HS-27A (cell line): ENCODE results near the gene B4GALT2.

Experiments used
- DNase-seq: peaks from one replicate; pipeline ENCODE4 v3.0.0-alpha.2; 2012; ENCODE audit warnings: low read depth, missing footprints

B4GALT2 gene

GRCh38 chr1:43987159-43987902 is 8.3 kb downstream of the B4GALT2 start:
- DNase-seq = no peak

- DNase-seq = no peak
Observed at GRCh38 chr1:43990271-43991199, 11.5 kb downstream of the B4GALT2 start.

- DNase-seq = no peak
Observed at GRCh38 chr1:43991200-43991475, 12.1 kb downstream of the B4GALT2 start.

- peak; percentile 78 for DNase-seq
Observed at GRCh38 chr1:43991476-43992231, 12.6 kb downstream of the B4GALT2 start, which contains the start of gene CCDC24. CCDC24 (plus strand) TSS chr1:43991599; CDS start chr1:43991879, 280 bp downstream.

- DNase-seq = no peak
Observed at GRCh38 chr1:43992232-43992995, 13.4 kb downstream of the B4GALT2 start.

- DNase-seq = no peak
Observed at GRCh38 chr1:43993206-43993914, 14.3 kb downstream of the B4GALT2 start.

- DNase-seq = no peak
Observed at GRCh38 chr1:43994071-43994470, 15.1 kb downstream of the B4GALT2 start.

GRCh38 chr1:43994794-43995790 is 16.1 kb downstream of the B4GALT2 start:
- DNase-seq = no peak

GRCh38 chr1:43995984-43996732 is 17.1 kb downstream of the B4GALT2 start:
- DNase-seq = no peak

- DNase-seq = no peak
Observed at GRCh38 chr1:43996733-43997115, 17.7 kb downstream of the B4GALT2 start.

GRCh38 chr1:43997295-43997999 is 18.4 kb downstream of the B4GALT2 start:
- no peak for DNase-seq

- DNase-seq = no peak
Observed at GRCh38 chr1:43998000-43998378, 19.0 kb downstream of the B4GALT2 start.

- DNase-seq = no peak
Observed at GRCh38 chr1:43999455-43999854, 20.4 kb downstream of the B4GALT2 start.

- DNase-seq = no peak
Observed at GRCh38 chr1:44000122-44000665, 21.2 kb downstream of the B4GALT2 start.

GRCh38 chr1:44002165-44002564 is 23.2 kb downstream of the B4GALT2 start:
- no peak for DNase-seq

GRCh38 chr1:44002606-44003157 is 23.7 kb downstream of the B4GALT2 start:
- DNase-seq = no peak

GRCh38 chr1:44008259-44008658 is 29.2 kb downstream of the B4GALT2 start:
- DNase-seq = no peak

- DNase-seq = no peak
Observed at GRCh38 chr1:44010935-44011471, 32.0 kb downstream of the B4GALT2 start.
